WERI-Rb-1 (cell line): ENCODE measurements around the gene SLX9.

ENCODE experiments used
- DNase-seq: peaks from one replicate; pipeline ENCODE4 v3.0.0-alpha.2; 2020
- H3K27ac ChIP-seq: fragments of 250-450 bp; sonication (Bioruptor Pico); 2 replicates; pipeline ENCODE4 v1.5.1; 2020; ENCODE audit warnings: mild to moderate bottlenecking, moderate library complexity
- H3K27me3 ChIP-seq: fragments of 250-450 bp; sonication (Bioruptor Pico); 2 replicates; pipeline ENCODE4 v1.5.1; 2021; ENCODE audit warnings: mild to moderate bottlenecking, low read depth, moderate library complexity; ENCODE audit not compliant: insufficient read depth, severe bottlenecking
- H3K36me3 ChIP-seq: fragments of 250-450 bp; sonication (Bioruptor Pico); 2 replicates; pipeline ENCODE4 v1.5.1; 2020; ENCODE audit warnings: mild to moderate bottlenecking, moderate library complexity
- H3K4me3 ChIP-seq: 2 replicates; pipeline ENCODE4 v1.5.1; 2011; ENCODE audit warnings: low read depth, mild to moderate bottlenecking, control low read depth, low read length
- H3K9me3 ChIP-seq: fragments of 250-450 bp; sonication (Bioruptor Pico); 2 replicates; pipeline ENCODE4 v1.5.1; 2021; ENCODE audit warnings: mild to moderate bottlenecking, moderate library complexity; ENCODE audit not compliant: severe bottlenecking
- TF ChIP-seq, protein P1 (sequence below): IDR thresholded peaks from 2 replicates; pipeline ENCODE4 v1.5.1; 2011; ENCODE audit warnings: low read depth, mild to moderate bottlenecking, control low read depth, inconsistent platforms, low read length

Gene SLX9

DNA sequence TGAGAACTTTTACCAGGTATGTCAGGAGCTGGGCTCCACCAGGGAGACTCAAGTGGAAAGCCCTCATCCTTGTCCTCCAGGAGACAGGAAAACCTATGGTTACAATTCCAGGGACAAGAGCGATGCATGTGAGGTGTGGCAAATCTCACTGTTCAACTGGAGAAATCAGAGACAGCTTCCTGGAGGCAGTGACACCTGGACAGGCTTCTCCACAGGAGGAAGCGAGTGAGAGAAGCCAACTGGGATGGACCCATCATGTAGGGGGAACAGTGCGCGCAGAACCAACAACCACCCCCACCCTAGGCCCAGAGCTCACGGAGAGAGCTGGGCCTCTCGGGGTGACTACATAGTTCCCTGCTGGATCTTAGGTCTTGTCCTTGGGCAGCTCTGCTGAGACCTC, 5.6 kb upstream of the SLX9 start:
- Histone ChIP-seq H3K27ac (no peak overlapping the region), H3K4me3 (no peak overlapping the region), H3K36me3 (peaks cover 8% of the 10 kb centered on the region; the same call in 1 of the 2 replicates), H3K27me3 (peaks cover 33% of the 10 kb centered on the region), H3K9me3 (peaks cover 5% of the 10 kb centered on the region)
- no peak for DNase-seq
- TF ChIP-seq, protein P1, sequence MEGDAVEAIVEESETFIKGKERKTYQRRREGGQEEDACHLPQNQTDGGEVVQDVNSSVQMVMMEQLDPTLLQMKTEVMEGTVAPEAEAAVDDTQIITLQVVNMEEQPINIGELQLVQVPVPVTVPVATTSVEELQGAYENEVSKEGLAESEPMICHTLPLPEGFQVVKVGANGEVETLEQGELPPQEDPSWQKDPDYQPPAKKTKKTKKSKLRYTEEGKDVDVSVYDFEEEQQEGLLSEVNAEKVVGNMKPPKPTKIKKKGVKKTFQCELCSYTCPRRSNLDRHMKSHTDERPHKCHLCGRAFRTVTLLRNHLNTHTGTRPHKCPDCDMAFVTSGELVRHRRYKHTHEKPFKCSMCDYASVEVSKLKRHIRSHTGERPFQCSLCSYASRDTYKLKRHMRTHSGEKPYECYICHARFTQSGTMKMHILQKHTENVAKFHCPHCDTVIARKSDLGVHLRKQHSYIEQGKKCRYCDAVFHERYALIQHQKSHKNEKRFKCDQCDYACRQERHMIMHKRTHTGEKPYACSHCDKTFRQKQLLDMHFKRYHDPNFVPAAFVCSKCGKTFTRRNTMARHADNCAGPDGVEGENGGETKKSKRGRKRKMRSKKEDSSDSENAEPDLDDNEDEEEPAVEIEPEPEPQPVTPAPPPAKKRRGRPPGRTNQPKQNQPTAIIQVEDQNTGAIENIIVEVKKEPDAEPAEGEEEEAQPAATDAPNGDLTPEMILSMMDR: no peak

- H3K4me3 ChIP-seq: no peak overlapping the region
- peaks cover 8% of the 10 kb centered on the region; the same call in 1 of the 2 replicates for H3K36me3 ChIP-seq
- DNase-seq: no peak
- TF ChIP-seq, protein P1: no peak
- H3K27ac ChIP-seq: no peak overlapping the region
- peaks cover 26% of the 10 kb centered on the region for H3K27me3 ChIP-seq
- no peaks in the 10 kb centered on the region for H3K9me3 ChIP-seq
These were observed 4.9 kb upstream of the SLX9 start for GRCh38 chr21:44934797-44935532.

GRCh38 chr21:44935533-44935927, 4.3 kb upstream of the SLX9 start:
- Histone ChIP-seq H3K9me3 (no peaks in the 10 kb centered on the region), H3K27ac (no peak overlapping the region), H3K27me3 (peaks cover 21% of the 10 kb centered on the region), H3K4me3 (no peak overlapping the region), H3K36me3 (peaks cover 8% of the 10 kb centered on the region; the same call in 1 of the 2 replicates)
- DNase-seq: no peak
- TF ChIP-seq, protein P1: no peak

- Histone ChIP-seq H3K9me3 (no peaks in the 10 kb centered on the region), H3K4me3 (peak overlapping the region; percentile 77), H3K27ac (peak overlapping the region; percentile 83), H3K36me3 (peaks cover 38% of the 10 kb centered on the region), H3K27me3 (no peaks in the 10 kb centered on the region)
- TF ChIP-seq, protein P1: no peak
- peak; percentile 6 for DNase-seq
These were observed 877 bp upstream of the SLX9 start for GRCh38 chr21:44938772-44939531.

GRCh38 chr21:44940116-44940631, 345 bp downstream of the SLX9 start:
- Histone ChIP-seq H3K9me3 (no peaks in the 10 kb centered on the region), H3K36me3 (peaks cover 50% of the 10 kb centered on the region), H3K27me3 (no peaks in the 10 kb centered on the region), H3K27ac (peak overlapping the region; percentile 83), H3K4me3 (peak overlapping the region; percentile 77)
- no peak for DNase-seq
- TF ChIP-seq, protein P1: no peak
